Ureter (tissue), 1 donor: ENCODE results near the gene LRMDA. TPM values are rescaled to one million over a fixed set of nuclear protein-coding genes. Genes with fewer than 3 reads are reported as not detected.
"Not testable (repeated sequence)": the region's sequence is repeated elsewhere in the genome, so short reads cannot be mapped to it uniquely, and the experiment has no call there.

ENCODE experiments used
- DNase-seq: peaks from one replicate; pipeline ENCODE4 v3.0.0-alpha.2; 2020; ENCODE audit warnings: low spot score
- total RNA-seq: library from RNA; stranded (reverse); gene quantifications from one replicate; pipeline ENCODE4 v1.2.4, GENCODE V29; 2023
- donor health status: DM: yes; HTN: yes; CAD: no.

The LRMDA gene
- total RNA-seq, 1 donor from 2014 or later = 23.1 TPM

DNA sequence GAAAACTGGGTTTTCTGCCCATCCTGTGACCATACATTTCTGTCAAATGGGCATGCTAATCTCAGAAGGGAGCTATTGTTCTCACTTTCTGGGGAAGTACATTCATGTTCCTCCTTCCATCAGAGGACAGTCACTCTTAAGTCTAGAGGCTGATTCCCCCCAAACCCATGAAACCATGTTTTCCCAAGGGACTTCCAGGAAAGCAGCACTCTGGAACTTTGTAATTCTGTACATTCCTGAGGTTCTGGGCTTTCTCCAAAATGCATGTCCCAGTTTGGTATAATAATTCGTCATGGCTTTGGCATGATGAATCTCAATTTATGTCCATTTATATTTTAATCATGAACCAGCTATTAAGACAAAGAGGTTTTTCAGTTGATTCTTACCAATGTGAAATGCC lies 688.1 kb downstream of the LRMDA start:
- DNase-seq = no peak

DNA sequence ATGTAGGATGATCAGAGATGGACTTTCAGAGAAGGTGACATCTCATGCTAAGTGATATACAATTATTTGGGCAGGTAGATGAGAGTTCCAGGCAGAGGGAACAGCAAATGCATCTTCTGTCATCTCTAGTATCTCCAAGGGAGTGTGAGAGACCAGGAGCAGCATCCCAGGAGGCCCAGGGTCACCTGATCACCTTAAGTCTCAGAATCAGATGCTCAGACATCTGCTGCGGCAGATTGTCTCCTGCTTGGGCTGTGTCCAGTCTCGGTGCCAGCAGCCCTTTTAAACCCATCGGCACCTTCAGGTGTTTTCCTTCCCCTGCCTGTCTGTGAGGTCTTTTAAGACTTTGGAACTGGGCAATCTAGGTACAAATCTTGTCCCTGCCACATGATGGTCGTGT lies 690.6 kb downstream of the LRMDA start:
- no peak for DNase-seq

DNA sequence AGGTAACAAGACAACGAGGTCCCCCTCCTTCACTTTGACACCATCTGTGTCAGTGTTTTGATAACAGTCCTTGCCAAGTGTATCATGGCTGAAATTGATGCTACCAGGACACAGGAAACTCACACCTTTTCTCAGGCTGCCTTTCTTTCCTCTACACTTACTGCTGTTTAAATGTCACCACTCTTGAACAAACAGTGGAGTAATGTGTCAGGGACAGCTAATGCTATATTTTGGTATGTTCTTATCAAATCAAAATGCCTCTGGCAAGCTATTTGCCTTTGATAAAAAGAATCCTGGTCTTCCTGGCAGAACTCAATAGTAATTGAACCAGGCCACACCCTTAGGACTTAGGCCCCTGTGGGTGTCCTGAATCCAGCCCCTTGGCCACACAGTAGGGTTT lies 692.9 kb downstream of the LRMDA start:
- DNase-seq = no peak

DNA sequence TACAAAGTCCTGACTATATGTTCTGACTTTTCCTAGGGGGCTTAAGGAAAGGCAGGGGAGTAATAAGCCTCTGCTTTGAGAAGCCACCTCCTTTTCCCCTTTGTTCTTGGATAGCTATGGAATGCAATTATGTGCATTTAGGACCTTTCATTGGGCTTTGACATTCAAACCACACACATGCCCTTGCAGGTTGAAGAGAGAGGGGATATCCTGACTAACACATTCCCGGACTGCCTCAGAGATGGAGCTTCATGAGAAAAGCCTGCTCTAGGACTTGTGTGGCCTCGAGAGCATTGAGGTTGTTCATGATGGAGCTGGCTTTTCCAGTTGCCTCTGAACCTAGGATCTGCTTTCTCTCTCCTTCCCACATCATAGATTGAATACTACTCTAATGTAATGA lies 694.5 kb downstream of the LRMDA start:
- DNase-seq = no peak

DNA sequence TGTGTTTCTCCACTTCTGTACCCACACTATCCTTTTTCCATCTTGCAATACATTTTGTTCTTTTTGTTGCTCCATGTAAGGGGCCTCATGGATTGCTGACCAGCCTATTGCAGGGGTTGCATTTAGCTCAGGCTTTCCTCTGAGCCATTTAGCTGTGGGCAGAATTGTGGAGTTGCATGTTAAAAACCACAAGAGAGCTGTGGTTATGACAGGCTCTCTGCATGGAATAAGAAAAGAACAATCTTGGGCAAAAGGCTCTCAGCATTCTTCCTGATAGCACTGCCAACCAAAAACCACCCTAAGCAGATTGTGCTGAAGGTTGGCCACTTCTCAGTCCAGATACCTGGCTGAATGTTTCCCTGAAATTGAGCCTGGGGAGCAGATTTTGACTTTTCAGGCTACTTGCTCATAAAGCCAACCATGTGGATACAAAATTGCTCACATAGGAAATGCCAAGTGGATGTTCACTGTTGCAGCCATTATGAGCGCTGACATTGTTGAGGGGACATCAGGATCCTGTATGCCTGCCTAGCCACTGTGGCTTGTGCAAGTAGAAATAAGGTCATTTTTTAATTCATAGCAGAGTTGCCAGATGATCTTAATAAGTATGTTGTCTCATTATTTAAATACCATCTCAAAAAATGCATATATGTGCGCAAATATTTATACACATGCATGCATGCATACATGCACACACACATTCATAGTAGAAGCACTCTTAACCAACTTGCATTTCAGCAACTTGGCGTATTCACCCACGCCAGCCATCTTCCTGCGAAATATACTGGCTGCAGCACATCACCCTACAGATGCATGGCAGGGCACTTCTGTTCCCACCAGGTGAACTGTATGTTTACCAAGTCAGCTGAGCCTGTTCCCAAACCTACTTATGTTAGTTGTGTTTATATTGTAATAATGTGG lies 695.4 kb downstream of the LRMDA start:
- no peak for DNase-seq

DNA sequence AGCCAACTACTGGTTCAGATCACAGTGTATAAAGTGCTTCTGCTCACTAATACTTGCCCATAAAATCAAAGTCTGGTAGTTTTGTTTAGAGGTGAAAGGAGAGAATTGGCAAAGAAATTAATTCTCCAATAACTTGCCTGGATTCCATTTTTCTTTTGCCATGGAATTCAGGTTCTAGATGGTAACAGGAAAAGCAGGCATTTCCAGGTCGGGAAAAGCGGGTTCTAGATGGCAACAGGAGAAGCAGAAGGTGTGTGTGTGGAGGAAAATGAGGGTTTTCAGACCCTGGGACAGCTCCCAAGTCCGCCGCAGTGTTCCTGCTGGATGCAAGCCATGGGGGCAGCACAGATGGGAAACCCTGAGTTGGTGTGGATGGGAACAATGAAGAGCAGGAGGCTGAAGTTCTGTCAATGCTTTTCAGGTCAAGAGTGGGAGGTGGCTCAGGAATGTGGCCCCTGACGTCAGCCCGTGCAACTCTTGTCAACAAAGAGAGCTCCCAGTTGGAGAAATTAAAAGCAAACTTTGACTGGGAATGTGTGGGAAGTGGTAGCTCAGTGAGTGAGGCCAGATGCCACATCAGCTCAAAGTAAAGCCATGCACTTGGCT lies 696.7 kb downstream of the LRMDA start:
- DNase-seq = no peak

DNA sequence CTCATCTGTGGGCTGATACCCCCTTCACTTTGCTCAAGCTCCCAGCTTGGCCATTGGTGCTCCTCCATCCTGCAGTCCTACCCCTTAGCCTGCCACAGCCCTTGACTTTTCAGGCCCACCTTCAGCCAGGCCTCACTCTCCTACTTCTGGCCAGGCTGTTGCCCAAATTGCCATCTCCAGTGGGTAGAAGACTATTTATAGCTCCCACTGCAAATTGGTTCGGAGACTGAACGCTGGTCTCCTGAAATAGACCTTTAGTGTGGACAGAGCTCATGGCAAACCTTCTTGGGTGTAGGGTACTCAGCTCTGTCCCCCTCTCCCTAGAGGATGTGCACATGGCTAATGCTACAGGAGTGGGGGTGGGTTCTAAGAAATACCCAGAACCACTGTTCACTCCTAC lies 697.8 kb downstream of the LRMDA start:
- DNase-seq = no peak

DNA sequence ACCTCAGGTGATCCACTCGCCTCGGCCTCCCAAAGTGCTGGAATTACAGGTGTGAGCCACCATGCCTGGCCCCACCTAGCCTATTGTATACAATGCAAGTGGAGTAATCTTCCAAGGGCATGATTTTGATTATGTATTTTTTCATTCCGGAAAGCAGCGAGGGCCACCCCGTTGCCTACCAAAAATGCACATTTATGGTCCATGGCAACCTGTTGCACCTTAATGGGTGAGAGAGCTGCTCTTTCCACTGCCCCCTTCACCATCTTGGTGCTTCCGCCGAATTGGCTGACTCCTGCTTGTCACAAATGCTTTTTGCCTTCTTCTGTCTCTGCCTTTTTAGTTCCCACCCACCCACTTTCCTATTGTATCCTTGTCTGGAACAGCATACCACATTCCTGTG lies 699.5 kb downstream of the LRMDA start:
- DNase-seq = no peak

DNA sequence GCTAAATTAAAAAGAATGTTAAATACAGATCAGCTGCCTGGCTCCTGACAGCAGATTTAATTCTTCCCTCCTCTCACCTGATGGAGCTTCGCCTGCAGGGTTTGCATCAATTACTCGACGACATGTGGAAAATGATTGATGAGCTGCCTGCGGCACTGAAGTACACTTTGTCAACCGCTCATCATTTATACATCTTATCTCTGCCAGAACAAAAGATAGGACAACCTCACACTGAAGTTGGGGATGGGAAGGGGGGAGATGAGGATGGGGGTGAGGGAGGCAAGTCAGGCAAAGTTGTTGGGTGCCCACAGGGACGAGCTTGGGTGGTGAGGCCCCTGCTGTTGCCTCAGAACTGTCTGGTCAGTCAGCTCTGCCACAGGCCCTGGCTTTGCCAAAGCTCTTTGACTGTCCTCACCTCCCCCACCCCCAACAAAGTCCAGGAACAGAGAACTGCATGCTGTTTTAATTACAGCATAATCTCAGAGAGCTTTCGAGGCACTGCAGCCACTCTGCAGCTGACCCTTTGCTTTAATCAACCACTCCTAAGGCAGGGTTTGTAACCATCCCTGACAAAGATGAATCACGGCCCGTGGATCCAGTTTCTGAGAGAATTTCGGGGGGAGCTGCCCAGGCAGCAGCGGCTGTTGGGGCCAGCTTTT lies 702.3 kb downstream of the LRMDA start:
- no peak for DNase-seq

DNA sequence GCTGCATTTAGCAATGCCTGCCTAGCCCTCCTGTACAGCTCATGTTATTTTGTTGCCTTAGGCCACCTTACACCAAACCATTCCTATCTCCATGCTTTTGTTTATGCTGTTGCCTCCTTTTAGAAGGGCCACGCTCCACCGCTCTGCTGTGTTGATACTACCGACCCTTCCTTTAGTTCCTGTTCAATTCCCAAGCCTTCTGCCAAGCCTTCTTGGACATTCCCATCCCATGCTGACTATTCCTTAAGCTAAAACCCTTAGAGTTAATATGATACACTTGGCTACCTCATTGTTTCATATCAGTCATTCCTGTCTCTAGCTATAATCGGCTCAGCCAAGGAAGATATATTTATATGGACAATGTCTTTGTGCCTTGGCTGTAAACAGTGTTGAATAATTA lies 705.5 kb downstream of the LRMDA start:
- DNase-seq = no peak

DNA sequence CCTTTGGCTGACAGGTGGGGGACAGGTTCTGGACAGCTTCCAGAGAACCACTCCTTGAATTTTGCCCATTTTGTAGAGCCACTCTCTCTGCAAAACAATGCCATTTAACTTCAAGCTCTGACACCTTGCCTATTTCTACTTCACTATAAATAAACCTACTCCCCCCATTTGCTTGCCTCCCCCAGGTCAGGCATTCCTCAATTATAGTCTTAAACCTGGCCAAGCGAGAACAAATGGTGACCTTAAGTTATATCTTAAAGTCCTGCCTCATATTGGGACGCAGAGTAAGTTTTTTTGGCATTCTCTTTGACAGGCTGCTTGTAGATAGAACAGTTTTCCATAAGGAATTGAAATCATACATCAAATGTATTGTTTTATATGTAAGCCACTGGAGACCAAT lies 706.9 kb downstream of the LRMDA start:
- no peak for DNase-seq

DNA sequence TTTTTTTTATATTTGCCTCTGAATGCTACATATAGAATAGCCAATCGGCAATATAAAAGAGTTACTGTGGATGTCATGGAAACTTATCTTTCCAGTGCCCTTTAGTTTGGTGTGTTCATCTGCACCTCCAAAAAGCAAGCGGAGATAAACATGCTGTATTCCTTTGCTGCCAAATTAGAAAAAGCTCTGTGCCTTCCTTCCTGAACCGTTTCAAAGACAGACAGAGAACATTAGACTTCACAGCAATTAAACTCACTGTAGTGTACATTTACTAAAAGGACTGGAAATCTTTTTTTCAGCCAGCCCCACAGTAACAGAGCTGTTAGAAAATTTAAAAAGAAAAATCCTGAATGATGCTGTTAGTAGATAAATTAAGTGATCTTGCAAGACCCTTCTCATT lies 707.5 kb downstream of the LRMDA start:
- no peak for DNase-seq

DNA sequence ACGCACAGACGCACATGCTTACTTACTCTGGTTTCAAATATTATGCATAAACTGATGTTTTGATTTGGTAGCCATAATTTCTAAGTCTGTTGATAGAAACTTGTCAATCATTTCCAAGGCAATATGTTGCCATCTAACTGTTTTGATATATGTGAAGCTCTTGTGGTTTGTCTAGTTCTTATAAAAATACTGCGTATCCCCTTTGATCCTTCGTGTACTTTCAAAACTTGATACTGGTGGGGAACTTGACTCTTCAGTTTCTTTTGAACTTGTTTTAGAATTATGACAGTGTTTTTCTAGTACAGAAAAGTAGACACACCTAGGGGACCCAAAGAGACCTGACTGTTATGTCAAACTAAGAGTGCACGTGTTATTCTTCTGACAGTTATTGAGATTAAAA lies 708.0 kb downstream of the LRMDA start:
- no peak for DNase-seq

DNA sequence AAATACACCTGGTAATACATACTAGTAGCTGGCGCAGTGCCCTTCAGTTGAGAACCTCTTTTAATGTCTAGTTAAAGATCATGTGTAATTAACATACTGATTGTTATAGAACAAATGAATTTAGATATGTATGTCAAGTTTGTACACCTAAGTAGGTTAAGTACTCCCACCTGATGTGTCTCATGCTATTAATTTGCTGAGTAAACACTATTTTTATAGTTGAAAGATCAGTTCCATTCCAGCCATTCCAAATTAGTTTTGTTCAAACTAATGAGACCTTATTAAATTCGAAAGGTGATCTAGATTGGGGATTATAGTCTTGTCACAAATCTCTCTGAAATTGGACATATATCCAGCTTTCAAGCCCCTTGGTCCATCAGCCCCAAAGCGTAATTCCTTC lies 710.0 kb downstream of the LRMDA start:
- no peak for DNase-seq

DNA sequence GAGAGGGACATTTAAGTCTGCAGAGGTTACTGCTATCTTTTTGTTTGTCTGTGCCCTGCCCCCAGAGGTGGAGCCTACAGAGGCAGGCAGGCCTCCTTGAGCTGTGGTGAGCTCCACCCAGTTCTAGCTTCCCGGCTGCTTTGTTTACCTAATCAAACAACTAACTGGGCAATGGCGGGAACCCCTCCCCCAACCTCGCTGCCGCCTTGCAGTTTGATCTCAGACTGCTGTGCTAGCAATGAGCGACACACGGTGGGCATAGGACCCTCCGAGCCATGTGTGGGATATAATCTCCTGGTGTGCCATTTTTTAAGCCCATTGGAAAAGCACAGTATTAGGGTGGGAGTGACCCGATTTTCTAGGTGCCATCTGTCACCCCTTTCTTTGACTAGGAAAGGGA lies 716.8 kb downstream of the LRMDA start:
- DNase-seq = not testable (repeated sequence)

DNA sequence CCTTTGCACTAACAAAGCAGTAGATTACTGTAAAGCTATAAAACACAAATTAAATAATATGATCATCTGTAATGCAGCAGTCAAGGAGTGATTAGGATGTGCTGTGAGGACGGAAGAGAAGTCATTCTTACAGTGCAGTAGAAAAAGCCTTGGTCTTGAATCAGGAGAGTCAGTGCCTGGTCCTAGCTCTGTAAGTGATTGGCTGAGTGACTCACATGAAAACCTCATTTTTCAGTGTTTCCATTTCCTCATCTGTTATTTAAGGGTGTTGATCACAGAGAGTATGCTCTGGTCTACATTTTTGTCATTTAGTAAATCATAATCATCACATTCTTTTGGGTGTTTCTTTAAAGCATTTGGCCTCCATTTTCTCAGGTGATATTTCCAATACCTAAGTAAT lies 717.8 kb downstream of the LRMDA start:
- DNase-seq = no peak

DNA sequence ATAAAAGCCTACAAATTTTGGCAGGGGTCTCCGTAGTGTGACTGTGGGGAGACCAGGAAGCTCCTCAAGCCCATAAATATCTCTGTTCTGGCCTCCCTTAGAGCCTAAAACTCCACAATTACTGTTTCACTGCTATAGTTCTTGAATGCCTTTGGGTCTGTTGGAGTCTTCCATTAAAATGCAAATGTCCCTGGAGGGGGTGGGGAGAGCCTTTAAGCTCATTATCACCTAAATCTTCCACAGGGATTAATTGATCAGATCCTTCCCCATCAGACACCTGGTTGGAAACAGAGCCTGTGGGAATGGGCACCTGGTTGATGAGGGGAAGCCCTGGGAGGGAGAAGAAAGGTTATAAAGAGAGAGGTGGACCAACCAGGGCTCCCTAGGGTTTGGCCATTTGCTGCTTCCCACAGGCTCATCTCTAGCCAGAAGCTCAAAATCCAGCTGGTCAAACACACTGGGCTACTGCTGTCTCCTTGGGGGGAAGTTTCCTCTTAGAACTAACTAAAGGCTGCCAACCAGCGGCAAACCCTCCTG lies 718.2 kb downstream of the LRMDA start:
- no peak for DNase-seq

DNA sequence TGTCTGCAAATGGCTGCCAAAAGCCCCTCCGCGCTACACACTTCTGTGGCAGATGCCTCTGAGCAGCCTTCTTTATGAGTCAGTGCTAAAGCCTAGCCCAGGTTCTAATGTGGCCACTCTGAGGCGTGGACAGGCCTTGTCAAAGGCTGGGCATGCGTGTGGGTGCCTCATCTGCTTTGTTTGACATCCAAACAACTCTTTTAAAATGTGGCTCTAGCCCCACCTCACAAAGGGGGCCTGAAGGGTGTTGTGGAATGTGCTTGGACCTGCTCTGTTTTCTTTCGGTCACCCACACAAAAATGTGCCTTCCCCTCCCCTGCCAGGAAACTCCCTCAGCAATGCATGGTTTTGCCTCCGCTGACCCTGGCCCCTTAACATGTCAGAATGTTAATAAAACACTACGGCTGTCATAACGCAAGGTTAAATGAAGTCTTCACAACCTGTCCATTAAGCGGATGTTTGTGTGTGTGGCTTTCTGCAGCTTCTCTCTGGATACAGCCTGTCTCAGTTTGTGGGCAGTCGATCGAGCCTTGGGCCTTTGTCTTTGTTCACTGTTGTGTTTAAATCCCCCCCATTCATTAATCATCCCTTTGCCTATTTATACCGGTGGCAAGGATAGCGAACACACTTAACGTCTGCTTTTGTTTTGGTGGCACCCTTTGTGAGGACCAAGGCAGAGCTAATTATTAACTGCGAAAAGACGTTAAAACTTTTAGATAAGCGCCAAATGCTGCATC lies 718.9 kb downstream of the LRMDA start:
- DNase-seq = peak; percentile 55

DNA sequence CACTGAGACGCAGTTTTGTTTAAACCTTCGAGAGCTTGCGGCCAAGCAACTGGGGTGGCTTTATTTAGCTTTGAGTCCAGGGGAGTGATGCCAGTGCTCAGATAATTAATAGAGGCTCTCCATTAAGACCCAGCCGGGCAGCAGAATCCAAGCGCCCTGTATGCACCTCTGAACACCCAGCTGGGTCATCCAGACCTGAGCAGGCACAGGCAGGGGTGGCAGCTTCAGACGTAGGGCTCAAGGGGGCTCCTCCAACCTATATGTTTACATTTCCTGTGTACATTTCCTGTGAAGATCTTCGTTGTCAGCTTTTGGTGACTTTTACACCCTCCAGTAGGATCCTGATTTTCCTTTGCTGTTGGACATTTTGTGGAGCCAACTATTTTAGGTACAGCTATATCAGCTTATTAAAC lies 719.5 kb downstream of the LRMDA start:
- DNase-seq = no peak

DNA sequence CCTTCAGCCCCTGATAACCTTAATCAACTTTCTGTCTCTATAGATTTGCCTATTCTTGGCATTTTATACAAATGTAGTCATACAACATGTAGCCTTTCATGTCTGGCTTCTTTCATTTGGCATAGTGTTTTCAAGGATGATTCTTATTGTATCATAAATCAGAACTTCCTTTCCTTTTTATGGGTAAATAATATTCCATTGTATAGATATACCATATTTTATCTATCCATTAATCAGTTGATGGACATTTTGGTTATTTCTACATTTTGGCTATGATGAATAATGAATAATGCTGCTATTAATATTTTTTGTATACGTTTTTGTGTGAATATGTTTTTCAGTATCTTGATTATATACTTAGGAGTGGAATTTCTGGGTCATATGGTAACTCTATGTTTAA lies 720.8 kb downstream of the LRMDA start:
- DNase-seq = no peak

DNA sequence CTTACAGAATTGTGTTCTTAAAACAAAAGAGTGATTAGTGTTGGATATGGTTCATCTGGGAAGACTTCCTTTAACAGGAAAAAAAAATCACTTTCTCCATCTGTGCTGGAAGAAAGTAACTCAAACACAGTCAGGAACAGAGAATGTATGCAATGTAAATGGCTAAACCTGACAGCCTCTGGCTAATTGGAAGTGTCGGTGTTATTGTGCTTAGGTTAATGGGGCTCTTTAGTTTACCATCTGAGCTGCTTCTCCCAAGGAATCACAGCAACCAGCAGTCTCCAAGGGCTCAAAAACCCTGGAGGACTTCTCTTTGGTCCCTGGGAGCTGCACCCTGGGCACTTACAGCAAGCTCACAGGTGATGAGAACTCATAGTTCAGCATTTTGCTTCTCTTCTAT lies 724.5 kb downstream of the LRMDA start:
- DNase-seq = no peak
